ENCODE results near the gene CNNM3.

The CNNM3 gene

GRCh38 chr2:96826546-96827278, 10.6 kb downstream of the CNNM3 start:
- H3K4me3 ChIP-seq (ENCODE audit: low read depth, low read length), result no peak overlapping the region
- CTCF ChIA-PET, result interaction anchor here (1.1 kb wide), 1 partner anchor 124 kb away, joined by 3 read pairs; no protein-coding TSS in a partner anchor
- POLR2A ChIA-PET, result no interaction called here
- no peak for TF ChIP-seq CTCF (IDR thresholded peaks at IDR 0.05; ENCODE audit: insufficient read depth, low read length, missing control alignments)
- no peak for DNase-seq (ENCODE audit: low read depth, low spot score)

- no peak overlapping the region for H3K4me3 ChIP-seq (ENCODE audit: low read depth, low read length)
- CTCF ChIA-PET, result no interaction called here
- TF ChIP-seq CTCF (IDR thresholded peaks at IDR 0.05; ENCODE audit: insufficient read depth, low read length, missing control alignments), result no peak
- POLR2A ChIA-PET, result no interaction called here
- DNase-seq (ENCODE audit: low read depth, low spot score), result no peak
Measured at GRCh38 chr2:96828436-96828835, 12.4 kb downstream of the CNNM3 start.

- no peak for TF ChIP-seq CTCF (IDR thresholded peaks at IDR 0.05; ENCODE audit: insufficient read depth, low read length, missing control alignments)
- no peak for DNase-seq (ENCODE audit: low read depth, low spot score)
- ChIA-PET POLR2A (interaction anchor here (0.7 kb wide), 1 partner anchor 87 kb away, joined by 4 read pairs; no protein-coding TSS in a partner anchor), CTCF (no interaction called here)
- no peak overlapping the region for H3K4me3 ChIP-seq (ENCODE audit: low read depth, low read length)
Measured at GRCh38 chr2:96828874-96829273, 12.8 kb downstream of the CNNM3 start.

GRCh38 chr2:96830044-96830562, 14.0 kb downstream of the CNNM3 start:
- POLR2A ChIA-PET, result no interaction called here
- no peak for TF ChIP-seq CTCF (IDR thresholded peaks at IDR 0.05; ENCODE audit: insufficient read depth, low read length, missing control alignments)
- H3K4me3 ChIP-seq (ENCODE audit: low read depth, low read length), result no peak overlapping the region
- CTCF ChIA-PET, result no interaction called here
- DNase-seq (ENCODE audit: low read depth, low spot score), result no peak

- ChIA-PET POLR2A (interaction anchor here (1.1 kb wide), 1 partner anchor 9 kb away, joined by 3 read pairs; no protein-coding TSS in a partner anchor), CTCF (interaction anchor here (0.6 to 1.8 kb wide), 3 partner anchors 11 to 281 kb away, joined by 4 to 7 read pairs (median 4); partner anchors contain the start of genes ANKRD36 and CNNM3)
- DNase-seq (ENCODE audit: low read depth, low spot score), result no peak
- H3K4me3 ChIP-seq (ENCODE audit: low read depth, low read length), result no peak overlapping the region
- no peak for TF ChIP-seq CTCF (IDR thresholded peaks at IDR 0.05; ENCODE audit: insufficient read depth, low read length, missing control alignments)
Measured at GRCh38 chr2:96831679-96832078, 15.6 kb downstream of the CNNM3 start.

GRCh38 chr2:96832408-96832753, 16.3 kb downstream of the CNNM3 start:
- CTCF ChIA-PET, result interaction anchor here (1.3 to 1.8 kb wide), 3 partner anchors 11 to 280 kb away, joined by 4 to 7 read pairs (median 7); partner anchors contain the start of gene ANKRD36
- TF ChIP-seq CTCF (IDR thresholded peaks at IDR 0.05; ENCODE audit: insufficient read depth, low read length, missing control alignments), result no peak
- no peak overlapping the region for H3K4me3 ChIP-seq (ENCODE audit: low read depth, low read length)
- POLR2A ChIA-PET, result interaction anchor here (1.1 kb wide), 2 partner anchors 8 kb away, joined by 3 to 4 read pairs; no protein-coding TSS in a partner anchor
- DNase-seq (ENCODE audit: low read depth, low spot score), result no peak

Measured in AG04449 (cell line).